VCaP (cell line): Measurements from ENCODE around the gene ZNF486.
A peak's percentile ranks its signal among the peaks of the same experiment; 100 is the strongest.
"Not testable (repeated sequence)": the region's sequence is repeated elsewhere in the genome, so short reads cannot be mapped to it uniquely, and the experiment has no call there.

Experiments used
- H3K27ac ChIP-seq: fragments of 450-650 bp; 2 replicates; pipeline ENCODE4 v1.5.1; 2017
- CTCF ChIP-seq: fragments of 450-650 bp; conservative IDR thresholded peaks from 2 replicates; pipeline ENCODE4 v1.5.1; 2017; ENCODE audit warnings: mild to moderate bottlenecking, moderate library complexity

The ZNF486 gene

DNA sequence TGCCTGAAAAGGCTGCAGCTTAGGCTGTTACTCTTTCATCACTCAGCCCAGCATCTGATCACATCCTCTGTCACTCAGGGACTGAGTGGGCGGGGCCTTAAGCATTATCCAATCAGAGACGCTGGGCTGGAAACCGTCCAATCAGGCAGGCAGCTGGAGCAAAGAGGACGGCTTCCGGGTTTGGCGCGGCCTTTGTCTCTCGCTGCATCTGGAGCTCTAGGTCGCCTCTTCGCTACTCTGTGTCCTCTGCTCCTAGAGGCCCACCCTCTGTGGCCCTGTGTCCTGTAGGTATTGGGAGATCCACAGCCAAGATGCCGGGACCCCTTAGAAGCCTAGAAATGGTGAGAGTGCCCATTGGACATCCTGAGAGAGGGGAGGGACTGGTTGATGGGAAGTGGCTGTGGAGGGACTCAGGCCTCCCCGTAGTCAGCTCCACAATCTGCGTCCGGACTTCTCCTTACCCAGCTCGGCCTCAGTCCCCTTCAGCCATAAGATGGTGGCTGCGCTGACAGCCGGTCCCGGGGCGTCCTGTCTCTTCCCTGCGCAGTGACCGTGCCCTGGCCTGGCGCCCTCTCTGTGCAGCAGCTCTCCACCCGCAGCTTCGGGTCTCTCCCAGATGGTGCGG, at the start of gene ZNF486:
ZNF486 (plus strand) TSS at position 195 of the 625 bp plus-strand sequence; CDS start at position 312, 117 bp downstream.
- no peak for TF ChIP-seq CTCF

GRCh38 chr19:20118064-20118839, 48.8 kb upstream of the ZNF486 start:
- not testable (repeated sequence) for H3K27ac ChIP-seq

More for the DNA sequence above, at the start of gene ZNF486:
- H3K27ac ChIP-seq: peak within 1 kb of the TSS; percentile 60

- H3K27ac ChIP-seq: no peak overlapping the region
- no peak for TF ChIP-seq CTCF
Measured at GRCh38 chr19:20124879-20125278, 42.1 kb upstream of the ZNF486 start.

DNA sequence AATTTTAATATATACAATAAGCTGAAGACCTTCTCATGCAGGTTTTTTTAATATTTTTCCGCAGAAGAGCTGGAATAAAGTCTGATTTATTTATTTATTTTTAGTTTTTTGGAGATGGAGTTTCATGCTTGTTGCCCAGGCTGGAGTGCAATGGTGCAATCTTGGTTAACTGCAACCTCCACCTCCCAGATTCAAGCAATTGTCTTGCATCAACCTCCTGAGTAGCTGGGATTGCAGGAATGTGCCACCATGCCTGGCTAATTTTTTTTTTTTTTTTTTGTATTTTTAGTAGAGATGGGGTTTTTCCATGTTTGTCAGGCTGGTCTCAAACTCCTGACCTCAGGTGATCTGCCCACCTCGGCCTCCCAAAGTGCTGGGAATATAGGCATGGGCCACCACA, 34.1 kb upstream of the ZNF486 start:
- H3K27ac ChIP-seq: not testable (repeated sequence)

- H3K27ac ChIP-seq: not testable (repeated sequence)
Measured at GRCh38 chr19:20137714-20138113, 29.3 kb upstream of the ZNF486 start.

- TF ChIP-seq CTCF: no peak
- H3K27ac ChIP-seq: no peak overlapping the region
Measured at GRCh38 chr19:20151617-20152145, 15.3 kb upstream of the ZNF486 start.

DNA sequence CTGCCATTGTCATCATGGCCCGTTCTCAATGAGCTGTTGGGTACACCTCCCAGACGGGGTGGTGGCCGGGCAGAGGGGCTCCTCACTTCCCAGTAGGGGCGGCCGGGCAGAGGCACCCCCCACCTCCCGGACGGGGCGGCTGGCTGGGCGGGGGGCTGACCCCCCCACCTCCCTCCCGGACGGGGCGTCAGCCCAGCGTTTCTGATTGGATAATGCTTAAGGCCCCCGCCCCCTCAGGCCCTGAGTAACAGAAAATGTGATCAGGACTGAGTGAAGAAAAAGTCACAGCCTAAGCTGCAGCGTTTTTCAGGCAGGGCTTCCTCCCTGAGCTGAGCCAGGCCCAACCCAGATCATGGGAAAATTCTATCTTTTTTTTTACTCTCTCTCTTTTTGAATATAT, 14.5 kb upstream of the ZNF486 start:
- H3K27ac ChIP-seq: not testable (repeated sequence)

GRCh38 chr19:20153281-20153680, 13.7 kb upstream of the ZNF486 start:
- TF ChIP-seq CTCF: no peak
- H3K27ac ChIP-seq: peak overlapping the region; percentile 50; the same call in 1 of the 2 replicates

DNA sequence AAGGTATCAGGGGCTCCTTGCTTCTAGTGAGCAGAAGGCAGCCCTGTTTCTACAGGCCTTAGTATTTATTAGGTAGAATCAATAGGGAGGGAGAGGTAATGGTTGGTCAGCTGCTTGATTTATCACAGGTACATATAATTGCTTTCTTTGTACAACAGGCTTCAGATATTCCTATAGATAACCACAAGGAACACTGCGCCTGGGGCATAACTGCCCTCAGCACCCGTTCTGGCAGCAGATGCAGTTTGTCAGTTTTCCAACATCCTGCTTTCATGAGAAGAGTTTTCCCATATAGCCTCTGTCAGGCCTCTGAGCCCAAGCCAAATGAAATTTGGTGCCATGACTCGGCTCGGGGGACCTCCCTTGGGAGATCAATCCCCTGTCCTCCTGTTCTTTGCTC, 12.4 kb upstream of the ZNF486 start:
- peak overlapping the region; percentile 50 for H3K27ac ChIP-seq
- no peak for TF ChIP-seq CTCF
